Naive thymus-derived CD8-positive, alpha-beta T cell (primary cell): ENCODE results near the gene CDKN1A. TPM values are rescaled to one million over a fixed set of nuclear protein-coding genes. Genes with fewer than 3 reads are reported as not detected.
"Not testable (repeated sequence)": the region's sequence is repeated elsewhere in the genome, so short reads cannot be mapped to it uniquely, and the experiment has no call there.

Experiments
- ATAC-seq, 2 donors: fragments of 150-1000 bp; cut with Tn5 transposase in 1 of 2; sonication (Bioruptor Pico), chemical (Tn5 transposase) in 1 of 2; 1 replicate in 1 of 2; 2 replicates in 1 of 2; pipeline ENCODE4 v1.10.0; 2021; ENCODE audit warnings: mild to moderate bottlenecking in 2 of 2, moderate library complexity in 2 of 2
- POLR2A ChIA-PET: fragments of 350-600 bp; sonication (Branson Sonifier 250); formaldehyde crosslinking; loops from one replicate; lab custom pipeline; 2021; ENCODE audit warnings: antibody characterized with exemption; lab: Charles Lee
- DNase-seq, 10 donors: peaks; one replicate each; pipeline versions ENCODE4 v3.0.0 to v3.0.0-alpha.2; 2020 to 2022
- H3K27ac Mint-ChIP-seq, 10 donors: one replicate each; pipeline ENCODE4 v1.8.0; 2020 to 2022; ENCODE audit warnings: mild to moderate bottlenecking in 10 of 10, mixed read lengths in 10 of 10, moderate library complexity in 4 of 10, inconsistent platforms in 1 of 10
- H3K27me3 Mint-ChIP-seq, 5 donors: one replicate each; pipeline ENCODE4 v1.8.0; 2021 to 2022; ENCODE audit warnings: mixed read lengths in 5 of 5
- H3K36me3 Mint-ChIP-seq, 3 donors: one replicate each; pipeline ENCODE4 v1.8.0; 2020 to 2022; ENCODE audit warnings: mixed read lengths in 3 of 3, mild to moderate bottlenecking in 2 of 3, inconsistent platforms in 1 of 3
- H3K4me1 Mint-ChIP-seq, 4 donors: one replicate each; pipeline ENCODE4 v1.8.0; 2021 to 2022; ENCODE audit warnings: mixed read lengths in 4 of 4
- H3K4me3 Mint-ChIP-seq, 10 donors: one replicate each; pipeline ENCODE4 v1.8.0; 2020 to 2022; ENCODE audit warnings: mild to moderate bottlenecking in 10 of 10, mixed read lengths in 10 of 10, moderate library complexity in 6 of 10, inconsistent platforms in 1 of 10
- H3K9me3 Mint-ChIP-seq, 9 donors: one replicate each; pipeline ENCODE4 v1.8.0; 2020 to 2022; ENCODE audit warnings: mixed read lengths in 9 of 9, mild to moderate bottlenecking in 3 of 9, inconsistent platforms in 1 of 9, moderate library complexity in 1 of 9
- polyA plus RNA-seq, 3 donors: library from polyadenylated mRNA; unstranded; fragments of 300-500 nt; fragmentation: Illumina TruSeq; gene quantifications; one replicate each; pipeline ENCODE4 v1.2.3, GENCODE V29; 2021
- total RNA-seq, 8 experiments: library from RNA in 2 of 8; stranded (reverse) in 2 of 8; gene quantifications; one replicate each; pipeline ENCODE4 v1.2.3 and lab custom pipeline; 2021 to 2026

CDKN1A gene
- total and polyA plus RNA-seq, 5 experiments from 2014 or later, result 0.12 to 2.7 (median 1.9) TPM

DNA sequence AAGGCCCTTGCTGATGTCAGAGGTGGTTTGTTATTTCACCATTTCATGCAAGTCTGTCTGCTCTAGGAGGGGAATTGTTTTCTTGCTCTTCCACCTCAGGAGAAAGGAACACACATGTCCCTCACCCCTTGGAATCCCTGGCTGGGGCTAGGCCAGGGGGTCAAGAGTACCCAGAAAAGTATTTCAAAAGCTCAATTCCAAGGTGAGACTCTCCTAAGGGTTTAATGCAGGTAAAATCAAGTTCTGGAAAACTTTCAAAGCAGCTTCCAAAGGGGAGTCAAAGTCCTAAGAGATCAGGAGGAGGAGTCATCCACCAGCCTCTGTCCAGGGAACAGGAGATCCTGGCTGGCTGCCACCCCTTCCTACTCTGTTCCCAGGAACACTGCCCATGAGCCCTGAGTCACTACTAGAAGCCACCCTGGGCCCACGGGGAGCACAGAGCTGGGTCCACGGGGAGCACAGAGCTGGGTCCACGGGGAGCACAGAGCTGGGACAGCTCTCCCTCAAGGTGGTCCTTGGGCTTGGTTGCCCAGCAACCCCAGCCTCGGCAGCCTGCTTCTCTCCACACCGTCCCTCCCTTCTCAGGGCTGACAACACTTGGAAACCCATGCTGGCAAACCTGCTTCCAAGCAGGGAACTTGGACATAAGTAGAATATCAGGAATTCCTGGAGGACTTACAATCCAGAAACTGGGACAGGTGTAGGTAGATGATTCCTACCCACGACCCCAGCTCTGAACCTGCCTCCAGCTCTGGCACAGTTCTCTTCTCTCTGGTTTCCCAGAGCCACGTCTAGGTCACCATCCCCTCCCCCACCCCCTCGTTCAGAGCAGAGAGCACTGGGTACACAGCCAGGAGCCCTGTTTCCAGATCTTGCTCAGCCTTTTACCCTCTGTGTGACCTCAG is 35.3 kb upstream of the CDKN1A start:
- ATAC-seq, result no peak
- no peak overlapping the region for H3K27ac Mint-ChIP-seq
- peaks cover 0 to 2% (median 0%) of the 10 kb centered on the region in 5 donors for H3K27me3 Mint-ChIP-seq
- no peak overlapping the region for H3K4me3 Mint-ChIP-seq
- POLR2A ChIA-PET, result no interaction called here
- peaks cover 0 to 3% (median under 1%) of the 10 kb centered on the region in 4 donors for H3K4me1 Mint-ChIP-seq
- no peaks in the 10 kb centered on the region for H3K9me3 Mint-ChIP-seq
- no peak for DNase-seq
- no peaks in the 10 kb centered on the region for H3K36me3 Mint-ChIP-seq

DNA sequence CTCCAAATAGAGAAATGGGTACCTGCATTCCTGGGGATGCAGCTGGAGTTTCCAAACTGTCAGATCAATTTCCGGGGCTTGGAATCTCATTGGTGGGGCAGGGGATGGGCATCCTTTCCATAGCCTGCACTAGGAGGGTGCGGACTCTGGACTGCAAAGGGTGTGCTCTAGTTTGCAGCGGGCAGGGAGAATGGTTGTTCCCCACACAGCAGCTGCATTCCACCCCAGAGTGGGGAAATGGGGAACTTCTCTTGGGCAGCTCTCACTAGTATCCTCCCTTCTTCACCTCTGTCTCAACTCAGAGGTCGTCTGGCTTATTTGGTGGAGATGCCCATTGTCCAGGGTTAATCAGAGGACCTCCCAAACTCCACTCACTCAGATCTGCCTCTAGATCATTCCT is 34.5 kb upstream of the CDKN1A start:
- DNase-seq, result no peak
- H3K4me3 Mint-ChIP-seq, result no peak overlapping the region
- no peak overlapping the region for H3K27ac Mint-ChIP-seq
- ATAC-seq, result no peak
- H3K4me1 Mint-ChIP-seq, result peaks cover 0 to 3% (median under 1%) of the 10 kb centered on the region in 4 donors
- H3K36me3 Mint-ChIP-seq, result no peaks in the 10 kb centered on the region
- POLR2A ChIA-PET, result no interaction called here
- peaks cover 0 to 2% (median 0%) of the 10 kb centered on the region in 5 donors for H3K27me3 Mint-ChIP-seq
- H3K9me3 Mint-ChIP-seq, result no peaks in the 10 kb centered on the region

DNA sequence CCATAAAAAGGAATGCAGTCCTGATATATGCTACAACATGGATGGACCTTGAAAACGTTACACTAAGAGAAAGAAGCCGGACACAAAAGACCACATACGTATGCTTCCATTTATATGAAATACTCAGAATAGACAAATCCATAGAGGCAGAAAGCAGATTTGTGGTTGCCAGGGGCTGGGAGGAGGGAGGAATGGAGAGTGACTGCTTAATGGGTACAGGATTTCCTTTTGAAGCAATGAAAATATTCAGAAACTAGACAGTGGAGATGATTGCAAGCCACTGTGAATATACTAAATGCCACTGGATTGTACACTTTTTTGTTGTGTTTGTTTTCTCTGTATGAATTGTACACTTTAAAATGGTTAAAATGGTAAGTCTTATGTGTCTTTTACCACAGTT is 29.4 kb upstream of the CDKN1A start:
- Mint-ChIP-seq H3K36me3 (no peaks in the 10 kb centered on the region), H3K4me1 (peaks cover 0 to 17% (median 0%) of the 10 kb centered on the region in 4 donors), H3K27ac (no peak overlapping the region), H3K4me3 (no peak overlapping the region), H3K9me3 (no peaks in the 10 kb centered on the region), H3K27me3 (peaks cover 0 to 4% (median 0%) of the 10 kb centered on the region in 5 donors)
- POLR2A ChIA-PET, result no interaction called here
- no peak for DNase-seq
- ATAC-seq, result no peak

DNA sequence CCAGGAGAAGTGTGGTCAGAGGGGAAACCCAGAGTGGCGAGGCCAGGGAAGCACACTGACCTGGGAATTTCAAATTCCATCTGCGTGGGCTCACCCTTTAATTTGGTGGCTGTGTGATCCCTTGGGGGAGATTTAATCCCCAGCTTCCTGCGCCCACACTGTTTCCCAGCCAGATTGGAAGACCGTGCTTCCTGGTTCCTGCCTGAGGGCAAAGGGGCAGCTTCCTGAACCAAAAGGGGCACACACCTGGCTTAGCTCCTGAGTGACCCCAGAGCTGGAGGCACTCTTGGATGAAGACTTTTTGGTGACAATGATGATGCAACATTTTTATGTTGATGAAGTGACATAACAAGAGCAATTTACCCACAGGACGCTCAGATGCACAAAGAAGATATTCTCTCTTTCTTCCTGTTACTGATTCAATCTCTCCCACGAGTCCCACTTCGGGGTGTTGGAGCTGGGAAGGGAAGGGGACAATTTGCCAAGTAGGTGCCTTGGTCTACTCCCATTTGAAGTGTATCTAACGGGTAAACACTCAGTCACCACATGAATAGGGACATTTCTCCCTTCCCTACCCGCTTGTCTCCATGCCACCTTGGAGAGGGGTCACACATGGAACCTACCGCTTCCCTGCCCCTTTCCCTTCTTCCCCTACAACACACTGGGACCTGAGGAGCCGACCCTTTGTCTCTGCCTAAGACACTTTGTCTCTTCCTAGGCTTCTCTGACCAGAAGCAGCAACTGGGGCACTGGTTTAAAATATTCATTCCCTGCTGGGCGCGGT is 28.6 kb upstream of the CDKN1A start:
- ATAC-seq (no peak), DNase-seq (no peak)
- no peaks in the 10 kb centered on the region for H3K9me3 Mint-ChIP-seq
- H3K27ac Mint-ChIP-seq, result no peak overlapping the region
- no peaks in the 10 kb centered on the region for H3K36me3 Mint-ChIP-seq
- no peak overlapping the region for H3K4me3 Mint-ChIP-seq
- POLR2A ChIA-PET, result no interaction called here
- peaks cover 0 to 17% (median 0%) of the 10 kb centered on the region in 4 donors for H3K4me1 Mint-ChIP-seq
- H3K27me3 Mint-ChIP-seq, result peaks cover 0 to 4% (median 0%) of the 10 kb centered on the region in 5 donors

DNA sequence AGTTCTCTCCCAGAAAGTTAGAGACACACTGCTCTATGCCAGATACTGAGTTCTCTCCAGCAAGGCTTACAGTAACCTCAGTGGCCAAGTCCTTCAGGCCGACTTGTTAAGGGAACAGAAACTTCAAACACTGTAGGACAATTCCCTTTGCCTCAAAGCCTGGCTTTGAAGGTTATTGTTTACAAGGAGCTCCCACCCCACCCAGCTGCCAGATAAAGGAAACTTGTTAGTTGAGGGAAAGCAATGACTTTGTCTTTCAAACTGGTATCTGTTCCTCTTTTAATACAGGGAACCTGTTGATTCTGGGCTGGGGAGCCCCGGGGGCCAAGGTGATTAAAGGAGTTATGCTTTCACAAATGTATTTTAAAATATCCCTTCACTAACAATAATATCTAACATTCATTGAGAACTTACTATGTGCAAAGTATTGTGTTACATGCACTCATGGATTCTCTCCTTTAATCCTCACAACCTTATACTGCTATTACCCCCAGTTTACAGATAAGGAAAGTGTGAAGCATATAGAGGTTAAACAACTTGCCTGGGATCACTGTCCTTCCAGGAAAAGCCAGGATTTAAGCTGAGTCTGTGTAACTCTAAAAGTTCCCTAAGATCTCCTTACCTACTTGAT is 27.6 kb upstream of the CDKN1A start:
- ATAC-seq, result no peak
- Mint-ChIP-seq H3K9me3 (no peaks in the 10 kb centered on the region), H3K27me3 (peaks cover 4 to 13% (median 5%) of the 10 kb centered on the region in 5 donors), H3K4me3 (no peak overlapping the region), H3K36me3 (no peaks in the 10 kb centered on the region), H3K4me1 (peaks cover 0 to 14% (median 0%) of the 10 kb centered on the region in 4 donors), H3K27ac (no peak overlapping the region)
- POLR2A ChIA-PET, result interaction anchor here (0.6 kb wide), 1 partner anchor 1141 kb away, joined by 3 read pairs; no protein-coding TSS in a partner anchor
- DNase-seq, result no peak

DNA sequence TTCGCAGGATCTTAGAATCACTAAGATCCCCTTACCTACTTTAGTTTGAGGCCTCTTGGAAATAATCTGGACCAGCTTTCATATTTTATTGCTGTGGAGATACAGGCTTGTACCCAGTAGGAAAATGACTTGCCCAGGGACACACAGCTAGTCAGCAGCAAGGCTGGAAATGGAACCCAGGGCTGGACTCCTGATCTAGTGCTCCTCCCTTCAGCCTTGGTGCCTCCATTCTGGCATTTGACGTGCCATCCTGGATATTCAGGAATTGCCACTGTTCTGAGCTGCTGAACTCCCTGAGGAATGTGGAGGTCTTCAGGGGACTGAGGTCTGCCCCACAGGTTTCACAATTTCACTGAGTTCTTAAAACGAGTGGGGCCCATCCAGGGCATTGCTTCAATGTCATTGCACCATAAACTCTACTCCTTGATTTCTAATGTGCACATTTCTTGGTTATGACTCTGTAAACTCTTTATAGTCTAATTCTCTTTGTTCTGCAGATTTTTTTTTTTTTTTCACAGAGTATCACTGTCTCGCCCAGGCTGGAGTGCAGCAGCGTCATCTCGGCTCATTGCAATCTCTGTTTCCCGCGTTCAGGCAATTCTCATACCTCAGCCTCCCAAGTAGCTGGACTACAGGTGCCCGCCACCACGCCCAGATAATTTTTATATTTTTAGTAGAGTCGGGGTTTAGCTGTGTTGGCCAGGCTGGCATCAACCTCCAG is 26.7 kb upstream of the CDKN1A start:
- Mint-ChIP-seq H3K27ac (no peak overlapping the region), H3K9me3 (no peaks in the 10 kb centered on the region), H3K27me3 (peaks cover 5 to 17% (median 10%) of the 10 kb centered on the region in 5 donors), H3K4me3 (no peak overlapping the region), H3K36me3 (no peaks in the 10 kb centered on the region), H3K4me1 (peaks cover 0 to 14% (median 0%) of the 10 kb centered on the region in 4 donors)
- no peak for DNase-seq
- POLR2A ChIA-PET, result interaction anchor here (0.6 kb wide), 1 partner anchor 1140 kb away, joined by 3 read pairs; no protein-coding TSS in a partner anchor
- ATAC-seq, result no peak

DNA sequence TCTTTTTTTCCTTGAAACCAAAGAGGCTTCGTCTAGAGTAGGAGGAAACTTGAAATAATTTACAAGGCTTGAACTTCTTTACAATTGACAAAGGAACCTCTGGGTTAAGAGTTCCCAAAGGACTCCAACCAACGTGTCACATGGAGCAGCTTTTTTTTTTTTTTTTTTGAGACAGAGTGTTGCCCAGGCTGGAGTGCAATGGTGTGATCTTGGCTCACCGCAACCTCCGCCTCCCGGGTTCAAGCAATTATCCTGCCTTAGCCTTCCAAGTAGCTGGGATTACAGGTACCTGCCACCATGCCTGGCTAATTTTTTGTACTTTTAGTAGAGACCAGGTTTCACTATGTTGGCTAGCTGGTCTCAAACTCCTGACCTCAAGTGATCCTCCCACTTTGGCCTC is 24.0 kb upstream of the CDKN1A start:
- H3K27ac Mint-ChIP-seq, H3K4me3 Mint-ChIP-seq, H3K36me3 Mint-ChIP-seq, DNase-seq, ATAC-seq, H3K9me3 Mint-ChIP-seq: not testable (repeated sequence)
- POLR2A ChIA-PET, result interaction anchor here (0.6 to 1.0 kb wide), 2 partner anchors 13 to 49 kb away, joined by 3 to 4 read pairs; no protein-coding TSS in a partner anchor
- H3K4me1 Mint-ChIP-seq, result peaks cover 0 to 15% (median 0%) of the 10 kb centered on the region in 4 donors
- peaks cover 7 to 22% (median 17%) of the 10 kb centered on the region in 5 donors for H3K27me3 Mint-ChIP-seq

DNA sequence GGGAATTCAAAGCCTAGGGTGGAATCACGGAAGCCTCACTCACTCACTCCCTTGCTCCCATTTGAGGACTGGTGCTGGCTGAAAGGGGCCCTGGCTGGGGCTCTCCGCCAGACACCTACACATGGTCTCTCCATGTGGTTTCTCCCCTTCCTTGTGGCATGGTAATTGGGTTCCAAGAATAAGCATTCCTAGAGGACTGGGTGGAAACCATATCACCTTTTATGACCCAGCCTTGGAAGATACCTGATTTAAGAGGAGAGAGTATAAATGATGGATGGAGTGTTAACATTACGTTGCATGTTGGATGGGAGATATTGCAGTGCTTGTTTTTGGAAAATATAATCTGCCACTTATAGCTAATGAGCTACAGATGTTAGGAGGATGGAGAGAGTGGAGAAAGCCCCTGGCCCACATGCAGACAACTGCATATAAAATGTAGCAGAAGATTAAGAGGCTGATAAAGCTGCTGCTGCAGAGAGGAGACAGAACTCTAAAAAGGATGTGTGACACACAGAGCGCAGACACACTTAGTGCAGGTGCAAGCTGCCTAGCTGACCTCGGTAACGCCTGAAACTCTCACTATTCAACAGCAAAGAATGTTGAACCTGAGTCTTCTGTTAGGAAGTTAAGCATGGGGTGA is 23.3 kb upstream of the CDKN1A start:
- ATAC-seq (no peak), DNase-seq (no peak)
- Mint-ChIP-seq H3K4me3 (no peak overlapping the region), H3K9me3 (no peaks in the 10 kb centered on the region), H3K36me3 (no peaks in the 10 kb centered on the region), H3K27me3 (peaks cover 10 to 29% (median 23%) of the 10 kb centered on the region in 5 donors), H3K27ac (no peak overlapping the region), H3K4me1 (peaks cover 0 to 21% (median under 1%) of the 10 kb centered on the region in 4 donors)
- POLR2A ChIA-PET, result interaction anchor here (0.6 kb wide), 1 partner anchor 13 kb away, joined by 5 read pairs; no protein-coding TSS in a partner anchor

DNA sequence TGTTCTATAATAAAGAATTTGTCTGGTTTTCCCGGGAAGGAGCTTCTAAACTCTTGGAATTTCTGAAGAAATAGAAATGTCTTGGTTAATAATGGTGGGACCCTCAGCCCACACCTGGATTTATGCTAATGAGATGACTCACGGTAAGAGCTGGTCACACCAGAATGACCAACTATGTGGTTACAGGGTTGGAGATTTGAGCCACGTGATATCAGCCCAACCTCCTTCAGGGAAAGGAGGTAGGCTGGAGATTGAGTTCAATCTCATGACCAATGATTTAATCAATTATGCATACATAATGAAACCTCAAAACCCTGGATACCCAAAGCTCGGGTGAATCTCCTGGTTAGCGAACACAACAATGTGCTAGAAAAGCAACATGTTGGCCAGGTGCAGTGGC is 22.1 kb upstream of the CDKN1A start:
- no peaks in the 10 kb centered on the region for H3K36me3 Mint-ChIP-seq
- DNase-seq (no peak), ATAC-seq (no peak)
- no peak overlapping the region for H3K27ac Mint-ChIP-seq
- peaks cover 0 to 12% (median under 1%) of the 10 kb centered on the region in 4 donors for H3K4me1 Mint-ChIP-seq
- no peaks in the 10 kb centered on the region for H3K9me3 Mint-ChIP-seq
- no peak overlapping the region for H3K4me3 Mint-ChIP-seq
- POLR2A ChIA-PET, result no interaction called here
- H3K27me3 Mint-ChIP-seq, result peaks cover 10 to 30% (median 24%) of the 10 kb centered on the region in 5 donors

DNA sequence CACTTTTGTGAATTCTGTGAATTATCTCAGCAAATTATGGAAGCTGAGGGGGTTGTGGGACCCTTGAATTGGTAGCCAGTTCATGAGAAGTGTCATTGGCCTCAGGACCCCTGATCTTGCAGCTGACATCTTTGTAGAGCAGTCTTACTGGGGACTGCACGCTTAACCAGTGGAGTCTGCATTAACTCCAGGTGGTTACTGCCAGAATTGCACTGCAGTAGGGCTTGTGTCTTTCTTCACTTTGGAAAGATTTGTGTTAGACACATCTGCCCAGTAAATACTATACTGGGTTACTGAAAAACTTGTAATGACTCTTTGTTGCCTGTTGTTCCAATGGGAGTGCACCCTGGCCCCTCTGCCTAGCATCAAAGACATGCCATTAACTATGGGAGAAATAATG is 21.2 kb upstream of the CDKN1A start:
- Mint-ChIP-seq H3K27ac (no peak overlapping the region), H3K36me3 (no peaks in the 10 kb centered on the region), H3K27me3 (peaks cover 10 to 30% (median 24%) of the 10 kb centered on the region in 5 donors), H3K4me1 (peaks cover 0 to 10% (median 3%) of the 10 kb centered on the region in 4 donors), H3K9me3 (no peaks in the 10 kb centered on the region), H3K4me3 (no peak overlapping the region)
- no peak for DNase-seq
- POLR2A ChIA-PET, result interaction anchor here (0.6 kb wide), 1 partner anchor 1216 kb away, joined by 3 read pairs; no protein-coding TSS in a partner anchor
- no peak for ATAC-seq

DNA sequence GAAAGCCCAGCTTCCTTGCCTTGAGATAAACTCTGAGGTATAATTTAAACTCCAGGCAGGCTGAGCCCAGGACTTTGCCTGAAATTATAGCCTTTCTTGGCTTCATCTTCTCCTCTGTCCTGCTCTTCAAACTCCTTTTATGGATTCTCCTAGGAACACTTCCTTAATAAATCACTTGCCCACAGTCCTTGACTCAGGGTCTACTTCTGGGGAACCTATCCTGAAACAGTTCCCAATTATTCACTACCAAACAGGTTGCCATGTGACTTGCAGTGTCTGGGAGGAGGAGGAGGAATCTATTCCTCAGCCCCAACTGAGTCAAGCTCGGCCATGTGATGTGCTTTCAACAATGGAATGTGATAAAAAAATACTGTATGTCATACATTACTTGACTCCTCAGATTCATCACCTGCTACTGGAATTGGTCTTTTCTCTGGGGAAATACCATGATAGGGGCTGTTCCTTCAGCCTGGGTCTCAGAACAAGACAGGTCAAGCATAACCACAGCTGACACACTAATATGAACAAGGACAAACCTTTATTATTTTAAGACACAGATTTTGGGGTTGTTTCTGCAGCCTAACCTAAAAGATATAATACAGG is 20.5 kb upstream of the CDKN1A start:
- Mint-ChIP-seq H3K9me3 (no peaks in the 10 kb centered on the region), H3K36me3 (no peaks in the 10 kb centered on the region), H3K27ac (no peak overlapping the region), H3K27me3 (peaks cover 10 to 30% (median 24%) of the 10 kb centered on the region in 5 donors), H3K4me3 (no peak overlapping the region), H3K4me1 (peaks cover 0 to 17% (median 11%) of the 10 kb centered on the region in 4 donors)
- DNase-seq, result no peak
- ATAC-seq, result no peak
- POLR2A ChIA-PET, result no interaction called here
